Smooth muscle cell (in vitro differentiated cells): ENCODE measurements around the gene IQCB1. TPM values are rescaled to one million over a fixed set of nuclear protein-coding genes. Genes with fewer than 3 reads are reported as not detected.

Source experiments
- DNase-seq: peaks from one replicate; lab custom pipeline; 2025; ENCODE audit not compliant: unreplicated experiment; lab: John Stamatoyannopoulos, UW
- H2AFZ ChIP-seq: fragments of 200-600 bp; sonication (generic); 2 replicates; pipeline ENCODE4 v1.6.0; 2016; ENCODE audit warnings: antibody characterized with exemption, low read depth, mild to moderate bottlenecking
- H3F3A ChIP-seq: fragments of 200-600 bp; sonication (generic); 2 replicates; pipeline ENCODE4 v1.6.0; 2017; ENCODE audit warnings: antibody characterized with exemption, low read depth
- H3K27ac ChIP-seq: fragments of 200-600 bp; sonication (generic); 2 replicates; pipeline ENCODE4 v1.5.1; 2016; ENCODE audit warnings: low read depth, mild to moderate bottlenecking
- H3K27me3 ChIP-seq: fragments of 200-600 bp; sonication (generic); 2 replicates; pipeline ENCODE4 v1.6.1; 2016; ENCODE audit warnings: low read depth, mild to moderate bottlenecking
- H3K36me3 ChIP-seq: fragments of 200-600 bp; sonication (generic); 2 replicates; pipeline ENCODE4 v1.5.1; 2016; ENCODE audit warnings: low read depth
- H3K4me1 ChIP-seq: fragments of 200-600 bp; sonication (generic); 2 replicates; pipeline ENCODE4 v1.5.1; 2016; ENCODE audit warnings: low read depth
- H3K4me2 ChIP-seq: fragments of 200-600 bp; sonication (generic); 2 replicates; pipeline ENCODE4 v1.6.0; 2016; ENCODE audit warnings: mild to moderate bottlenecking
- H3K4me3 ChIP-seq: fragments of 200-600 bp; sonication (generic); 2 replicates; pipeline ENCODE4 v1.5.1; 2016; ENCODE audit warnings: mild to moderate bottlenecking
- H3K79me2 ChIP-seq: fragments of 200-600 bp; sonication (generic); 2 replicates; pipeline ENCODE4 v1.6.0; 2016; ENCODE audit warnings: low read depth, mild to moderate bottlenecking
- H3K9ac ChIP-seq: fragments of 200-600 bp; sonication (generic); 2 replicates; pipeline ENCODE4 v1.6.0; 2016; ENCODE audit warnings: low read depth
- H3K9me3 ChIP-seq: fragments of 200-600 bp; sonication (generic); replicated peaks from 2 replicates; pipeline ENCODE4 v1.5.1; 2016; ENCODE audit warnings: low read depth
- H4K20me1 ChIP-seq: fragments of 200-600 bp; sonication (generic); 2 replicates; pipeline ENCODE4 v1.6.0; 2016; ENCODE audit warnings: low read depth
- WGBS: methylation state at CpG from one replicate; pipeline ENCODE4 v1.1.7; 2016; ENCODE audit warnings: low lambda C conversion rate; 5-methylcytosine and 5-hydroxymethylcytosine counted together
- polyA plus RNA-seq: library from polyadenylated mRNA; unstranded; fragments of >200 nt; fragmentation: Nextera tagmentation; extraction: Ambion mirVana; gene quantifications from 2 replicates; pipeline ENCODE4 v1.2.1, GENCODE V29; 2016
- total RNA-seq: library from RNA; depleted of rRNA; stranded (reverse); fragments of >200 nt; gene quantifications from 2 replicates; pipeline ENCODE4 v1.2.3, GENCODE V29; 2014
- TF ChIP-seq, protein P1 (sequence below): fragments of 200-600 bp; sonication (generic); IDR thresholded peaks from 2 replicates; pipeline ENCODE4 v1.5.1; 2017; ENCODE audit warnings: borderline replicate concordance, mild to moderate bottlenecking, antibody characterized with exemption; ENCODE audit not compliant: insufficient read depth, poor library complexity, severe bottlenecking

Gene IQCB1
- total and polyA plus RNA-seq, 2 experiments from 2014 or later = 14.2 to 22.3 TPM

DNA sequence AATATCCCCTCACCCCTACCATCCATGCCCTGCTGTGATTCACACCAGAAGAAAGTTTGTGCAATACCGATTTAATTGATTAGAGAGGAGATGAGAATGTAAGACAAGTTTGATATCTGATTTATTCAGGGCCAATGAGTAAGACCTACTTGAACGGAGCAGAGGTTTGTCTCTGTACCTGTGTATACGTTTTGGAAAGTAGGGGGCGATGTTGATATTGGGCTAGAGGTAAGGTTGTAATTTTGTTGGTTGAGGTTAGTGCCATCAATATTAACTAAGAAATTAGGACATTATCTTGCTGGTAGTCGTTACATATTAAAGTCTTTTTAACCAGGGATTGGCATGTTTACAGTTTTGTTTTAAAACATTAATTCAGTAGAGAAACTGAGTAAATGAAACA, 20.7 kb upstream of the IQCB1 start:
- Histone ChIP-seq H4K20me1 (no peaks in the 10 kb centered on the region), H3K27me3 (no peaks in the 10 kb centered on the region), H3K4me2 (no peak overlapping the region), H3K9ac (no peak overlapping the region), H3K36me3 (no peaks in the 10 kb centered on the region), H3F3A (no peaks in the 10 kb centered on the region), H2AFZ (no peak overlapping the region), H3K4me3 (no peak overlapping the region), H3K4me1 (no peaks in the 10 kb centered on the region), H3K27ac (no peak overlapping the region), H3K79me2 (no peaks in the 10 kb centered on the region), H3K9me3 (no peaks in the 10 kb centered on the region)
- no peak for DNase-seq
- TF ChIP-seq, protein P1, sequence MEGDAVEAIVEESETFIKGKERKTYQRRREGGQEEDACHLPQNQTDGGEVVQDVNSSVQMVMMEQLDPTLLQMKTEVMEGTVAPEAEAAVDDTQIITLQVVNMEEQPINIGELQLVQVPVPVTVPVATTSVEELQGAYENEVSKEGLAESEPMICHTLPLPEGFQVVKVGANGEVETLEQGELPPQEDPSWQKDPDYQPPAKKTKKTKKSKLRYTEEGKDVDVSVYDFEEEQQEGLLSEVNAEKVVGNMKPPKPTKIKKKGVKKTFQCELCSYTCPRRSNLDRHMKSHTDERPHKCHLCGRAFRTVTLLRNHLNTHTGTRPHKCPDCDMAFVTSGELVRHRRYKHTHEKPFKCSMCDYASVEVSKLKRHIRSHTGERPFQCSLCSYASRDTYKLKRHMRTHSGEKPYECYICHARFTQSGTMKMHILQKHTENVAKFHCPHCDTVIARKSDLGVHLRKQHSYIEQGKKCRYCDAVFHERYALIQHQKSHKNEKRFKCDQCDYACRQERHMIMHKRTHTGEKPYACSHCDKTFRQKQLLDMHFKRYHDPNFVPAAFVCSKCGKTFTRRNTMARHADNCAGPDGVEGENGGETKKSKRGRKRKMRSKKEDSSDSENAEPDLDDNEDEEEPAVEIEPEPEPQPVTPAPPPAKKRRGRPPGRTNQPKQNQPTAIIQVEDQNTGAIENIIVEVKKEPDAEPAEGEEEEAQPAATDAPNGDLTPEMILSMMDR = peak; percentile 27
- 23% methylated on average over 5 of the region's 5 CpGs for WGBS

DNA sequence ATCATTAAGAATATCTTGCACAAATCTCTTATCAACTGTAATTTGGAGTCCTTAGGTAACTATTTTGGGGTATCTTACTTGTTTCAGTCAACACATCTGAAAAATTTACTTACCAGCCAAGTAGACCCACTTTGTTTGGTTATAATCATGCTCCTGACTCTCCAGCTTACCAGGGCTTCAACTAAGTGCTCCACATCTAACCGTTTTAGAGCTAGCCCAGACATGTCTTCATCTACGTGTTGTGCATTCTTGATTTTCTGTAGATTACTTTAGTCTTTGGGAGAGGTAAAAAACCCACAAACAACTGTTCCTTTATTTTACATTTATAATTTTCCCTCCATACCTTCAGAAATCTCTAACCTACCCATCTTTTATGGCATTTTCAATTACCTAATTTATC, 17.4 kb upstream of the IQCB1 start:
- no peak overlapping the region for H3K4me2 ChIP-seq
- no peak for DNase-seq
- no peak overlapping the region for H3K9ac ChIP-seq
- no peaks in the 10 kb centered on the region for H3K36me3 ChIP-seq
- H3K27ac ChIP-seq = peak overlapping the region; percentile 29
- no peak overlapping the region for H2AFZ ChIP-seq
- H4K20me1 ChIP-seq = no peaks in the 10 kb centered on the region
- WGBS = 70% methylated on average over 2 of the region's 2 CpGs
- no peaks in the 10 kb centered on the region for H3K79me2 ChIP-seq
- H3K4me3 ChIP-seq = no peak overlapping the region
- TF ChIP-seq, protein P1 = no peak
- H3F3A ChIP-seq = no peaks in the 10 kb centered on the region
- no peaks in the 10 kb centered on the region for H3K4me1 ChIP-seq
- H3K27me3 ChIP-seq = no peaks in the 10 kb centered on the region
- H3K9me3 ChIP-seq = no peaks in the 10 kb centered on the region

DNA sequence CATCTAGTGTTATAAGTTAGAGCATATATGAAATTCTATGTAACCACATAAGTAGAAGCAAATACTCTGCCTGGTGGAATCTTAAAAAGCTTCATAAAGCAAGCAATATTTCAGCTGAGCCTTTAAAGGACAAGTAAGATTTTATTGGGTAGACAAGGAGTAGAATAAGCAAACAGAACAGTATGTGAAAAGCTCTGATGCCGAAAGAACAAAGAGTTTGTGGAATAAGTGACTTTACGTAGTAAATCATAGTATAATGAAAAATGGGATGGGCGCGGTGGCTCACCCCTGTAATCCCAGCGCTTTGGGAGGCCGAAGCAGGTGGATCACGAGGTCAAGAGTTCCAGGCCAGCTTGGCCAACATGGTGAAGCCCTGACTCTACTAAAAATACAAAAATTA, 10.0 kb upstream of the IQCB1 start:
- WGBS = 95% methylated on average over 7 of the region's 7 CpGs
- no peak overlapping the region for H3K4me2 ChIP-seq
- TF ChIP-seq, protein P1 = no peak
- H4K20me1 ChIP-seq = no peaks in the 10 kb centered on the region
- H3F3A ChIP-seq = no peaks in the 10 kb centered on the region
- H2AFZ ChIP-seq = no peak overlapping the region
- H3K4me3 ChIP-seq = no peak overlapping the region
- no peaks in the 10 kb centered on the region for H3K36me3 ChIP-seq
- no peaks in the 10 kb centered on the region for H3K4me1 ChIP-seq
- DNase-seq = no peak
- H3K27me3 ChIP-seq = no peaks in the 10 kb centered on the region
- no peaks in the 10 kb centered on the region for H3K79me2 ChIP-seq
- H3K9me3 ChIP-seq = no peaks in the 10 kb centered on the region
- no peak overlapping the region for H3K9ac ChIP-seq
- H3K27ac ChIP-seq = no peak overlapping the region

- Histone ChIP-seq H3K4me3 (no peak overlapping the region), H2AFZ (no peak overlapping the region), H3K4me1 (peaks cover 3% of the 10 kb centered on the region), H3K27me3 (peaks cover 15% of the 10 kb centered on the region), H3F3A (no peaks in the 10 kb centered on the region), H3K36me3 (no peaks in the 10 kb centered on the region), H3K79me2 (no peaks in the 10 kb centered on the region), H4K20me1 (no peaks in the 10 kb centered on the region), H3K9me3 (no peaks in the 10 kb centered on the region), H3K27ac (no peak overlapping the region), H3K4me2 (no peak overlapping the region), H3K9ac (no peak overlapping the region)
- DNase-seq = no peak
- TF ChIP-seq, protein P1 = no peak
- WGBS = 98% methylated on average over 23 of the region's 23 CpGs
These were observed 5.1 kb upstream of the IQCB1 start for GRCh38 chr3:121839962-121840361.
